Omental fat pad (tissue), 4 donors: ENCODE data around the gene OOSP4B. TPM values are rescaled to one million over a fixed set of nuclear protein-coding genes. Genes with fewer than 3 reads are reported as not detected.
"Not testable (repeated sequence)": the region's sequence is repeated elsewhere in the genome, so short reads cannot be mapped to it uniquely, and the experiment has no call there.

Source experiments
- ATAC-seq: fragments of 150-250 bp; one replicate; pipeline ENCODE4 v1.9.1; 2016; ENCODE audit warnings: mild to moderate bottlenecking, moderate library complexity; ENCODE audit not compliant: low FRiP score
- DNase-seq: peaks from one replicate; pipeline ENCODE4 v3.0.0-alpha.2; 2019; ENCODE audit warnings: low spot score
- CTCF ChIP-seq, 3 donors: fragments of 450-650 bp; IDR thresholded peaks; one replicate each; pipeline ENCODE4 v1.5.1; 2016 to 2017; ENCODE audit warnings: antibody characterized with exemption in 3 of 3, mild to moderate bottlenecking in 3 of 3, moderate library complexity in 2 of 3
- total RNA-seq, 4 donors: library from RNA; depleted of rRNA; stranded (reverse); fragments of >200 nt; gene quantifications; one replicate each; pipeline ENCODE4 v1.1.0, GENCODE V29; 2016

Gene OOSP4B
- total RNA-seq: not detected

- DNase-seq (no peak), ATAC-seq (no peak)
- TF ChIP-seq CTCF (IDR thresholded peaks at IDR 0.05): no peak
These were observed at the start of gene OOSP4B for GRCh38 chr11:60016881-60017280. TSS of gene OOSP4B (plus strand) at chr11:60017181.

GRCh38 chr11:59967677-59968394, 49.1 kb upstream of the OOSP4B start:
- TF ChIP-seq CTCF (IDR thresholded peaks at IDR 0.05): no peak
- ATAC-seq (no peak), DNase-seq (no peak)

GRCh38 chr11:59968395-59968783, 48.6 kb upstream of the OOSP4B start:
- DNase-seq: no peak
- ATAC-seq: no peak
- TF ChIP-seq CTCF (IDR thresholded peaks at IDR 0.05): no peak

GRCh38 chr11:59973097-59973496, 43.9 kb upstream of the OOSP4B start:
- no peak for TF ChIP-seq CTCF (IDR thresholded peaks at IDR 0.05)
- DNase-seq (no peak), ATAC-seq (no peak)

GRCh38 chr11:59981106-59981770, 35.7 kb upstream of the OOSP4B start:
- DNase-seq (no peak), ATAC-seq (no peak)
- no peak for TF ChIP-seq CTCF (IDR thresholded peaks at IDR 0.05)

- not testable (repeated sequence) for ATAC-seq, DNase-seq
These were observed 34.9 kb upstream of the OOSP4B start for GRCh38 chr11:59982037-59982436.

- DNase-seq (no peak), ATAC-seq (no peak)
- TF ChIP-seq CTCF (IDR thresholded peaks at IDR 0.05): no peak
These were observed 33.8 kb upstream of the OOSP4B start for GRCh38 chr11:59983212-59983611.
